Gastroesophageal sphincter (tissue), 2 donors: ENCODE measurements around the gene JPT2.

Source experiments
- EP300 ChIP-seq: sonication (generic); formaldehyde crosslinking; IDR thresholded peaks from one replicate; pipeline ENCODE4 v1.6.1; 2017; ENCODE audit warnings: antibody characterized with exemption, mild to moderate bottlenecking
- POLR2AphosphoS5 ChIP-seq: sonication (generic); formaldehyde crosslinking; IDR thresholded peaks from one replicate; pipeline ENCODE4 v1.6.1; 2017; ENCODE audit warnings: antibody characterized with exemption

- TF ChIP-seq EP300 (no peak), POLR2AphosphoS5 (no peak)
Observed at GRCh38 chr16:1635070-1635469, 43.0 kb upstream of the JPT2 start.
